NCI-H2227 (cell line): ENCODE data around the gene PLCG2.

Experiments used
- DNase-seq: peaks from one replicate; lab custom pipeline; 2025; ENCODE audit not compliant: unreplicated experiment; lab: John Stamatoyannopoulos, UW

The PLCG2 gene

GRCh38 chr16:81814751-81815428 is 35.8 kb downstream of the PLCG2 start:
- DNase-seq, result no peak

DNA sequence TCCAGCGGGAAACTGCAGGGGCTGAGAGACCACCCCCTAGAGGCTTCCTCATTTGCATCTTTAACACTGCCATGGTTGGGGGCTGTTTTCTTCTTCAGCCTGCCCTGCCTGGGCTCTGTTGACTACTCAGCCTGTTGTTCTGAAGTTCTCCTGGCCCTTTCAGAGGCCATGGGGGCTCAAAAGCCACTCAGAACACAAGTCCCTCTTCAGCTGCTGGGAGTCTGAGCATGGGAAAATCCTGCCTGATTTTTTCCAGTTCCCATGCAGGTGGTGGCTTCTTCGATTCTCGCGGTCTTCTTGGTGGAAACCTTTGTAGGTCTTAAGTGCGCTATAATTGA is 36.3 kb downstream of the PLCG2 start:
- DNase-seq, result no peak

GRCh38 chr16:81816351-81816750 is 37.3 kb downstream of the PLCG2 start:
- DNase-seq, result no peak

DNA sequence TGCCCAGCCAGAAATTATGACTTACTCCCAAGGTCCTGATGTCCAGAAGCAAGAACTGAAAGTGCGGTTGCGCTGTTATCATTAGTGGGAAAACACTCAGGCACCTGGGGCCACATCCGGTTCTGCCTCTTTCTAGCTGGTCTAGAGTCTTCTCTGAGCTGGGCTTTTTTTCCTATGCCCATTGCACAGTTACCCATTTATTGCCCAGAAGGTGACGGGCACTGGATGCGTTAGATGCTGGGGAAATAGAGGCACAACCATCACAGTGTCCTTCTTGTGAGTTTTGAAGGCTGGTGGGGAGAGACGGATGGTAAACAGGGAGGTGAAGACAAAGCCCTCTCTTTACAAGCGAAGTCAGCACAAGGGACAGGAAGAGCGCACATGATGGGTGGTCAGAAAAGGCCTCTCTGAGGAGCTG is 37.7 kb downstream of the PLCG2 start:
- DNase-seq, result no peak

DNA sequence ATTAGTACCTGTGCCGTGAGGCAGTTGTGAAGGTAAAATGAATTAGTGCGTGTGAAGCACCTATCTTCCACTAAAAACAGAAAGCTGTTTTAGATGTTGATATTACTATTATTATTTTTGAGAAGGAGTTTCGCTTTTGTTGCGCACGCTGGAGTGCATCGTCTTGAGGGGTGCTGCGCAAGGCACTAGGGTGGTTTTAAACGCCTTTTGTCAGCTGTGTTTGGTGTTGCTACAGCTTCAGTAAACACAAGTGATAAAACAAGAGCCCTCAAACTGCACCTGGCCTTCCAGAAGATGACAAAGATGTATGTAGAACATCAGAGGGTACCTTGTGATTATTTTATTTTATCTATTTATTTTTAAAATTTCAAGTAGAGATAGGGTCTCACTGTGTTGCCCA is 38.2 kb downstream of the PLCG2 start:
- DNase-seq, result no peak

DNA sequence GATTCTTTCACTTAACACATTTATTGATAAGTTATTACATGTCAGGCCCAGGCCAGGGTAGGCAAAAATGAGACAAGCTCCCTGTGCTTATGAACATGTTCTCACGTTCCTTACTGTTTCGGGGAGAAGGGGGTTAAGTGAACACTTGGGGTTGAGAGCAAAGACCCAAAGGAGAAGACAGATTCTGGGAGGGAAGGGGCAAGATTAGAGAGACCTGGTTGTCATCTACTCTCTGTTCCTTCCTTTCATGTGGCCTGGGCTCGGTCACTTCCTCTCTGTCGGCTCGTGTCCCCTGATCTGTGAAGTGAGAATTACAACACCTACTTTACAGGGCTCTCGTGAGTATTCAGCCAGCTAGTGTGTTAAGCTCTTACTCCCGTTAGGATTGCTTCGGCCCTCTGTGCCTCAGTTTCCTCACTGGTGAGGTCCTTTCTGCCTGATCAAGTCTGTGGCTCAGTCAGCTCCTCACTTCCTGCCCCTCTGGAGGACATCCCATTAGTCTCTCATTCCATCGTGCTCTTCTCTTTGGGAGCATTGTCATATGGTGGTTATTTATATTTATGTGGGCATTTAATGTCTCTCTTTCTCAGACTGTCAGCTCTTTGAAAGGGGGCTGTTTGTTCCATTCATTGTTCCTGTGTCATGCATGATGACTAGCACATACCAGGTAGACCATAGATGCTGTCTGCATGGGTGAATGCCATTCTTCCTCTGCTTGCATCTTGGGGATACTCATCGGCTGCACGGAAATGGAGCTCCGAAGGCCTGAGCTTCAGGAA is 38.9 kb downstream of the PLCG2 start:
- DNase-seq, result no peak

DNA sequence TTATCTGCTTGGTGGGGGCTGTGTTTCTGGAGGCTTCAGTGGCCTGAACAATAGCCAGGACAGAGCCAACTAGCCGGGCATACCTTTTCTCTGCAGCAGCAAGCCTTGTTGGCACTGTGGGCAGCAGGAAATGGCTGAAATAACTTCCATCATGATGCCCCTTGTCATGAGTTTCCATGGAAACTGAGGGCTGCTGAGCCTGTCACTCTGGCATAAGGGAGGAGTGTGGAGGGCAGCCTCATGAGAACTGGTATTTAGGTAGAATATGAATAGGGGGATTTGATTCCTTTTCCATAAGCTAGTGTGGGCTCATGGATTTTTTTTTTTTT is 39.4 kb downstream of the PLCG2 start:
- DNase-seq, result no peak

- no peak for DNase-seq
Measured at GRCh38 chr16:81818905-81819304, 39.8 kb downstream of the PLCG2 start.

DNA sequence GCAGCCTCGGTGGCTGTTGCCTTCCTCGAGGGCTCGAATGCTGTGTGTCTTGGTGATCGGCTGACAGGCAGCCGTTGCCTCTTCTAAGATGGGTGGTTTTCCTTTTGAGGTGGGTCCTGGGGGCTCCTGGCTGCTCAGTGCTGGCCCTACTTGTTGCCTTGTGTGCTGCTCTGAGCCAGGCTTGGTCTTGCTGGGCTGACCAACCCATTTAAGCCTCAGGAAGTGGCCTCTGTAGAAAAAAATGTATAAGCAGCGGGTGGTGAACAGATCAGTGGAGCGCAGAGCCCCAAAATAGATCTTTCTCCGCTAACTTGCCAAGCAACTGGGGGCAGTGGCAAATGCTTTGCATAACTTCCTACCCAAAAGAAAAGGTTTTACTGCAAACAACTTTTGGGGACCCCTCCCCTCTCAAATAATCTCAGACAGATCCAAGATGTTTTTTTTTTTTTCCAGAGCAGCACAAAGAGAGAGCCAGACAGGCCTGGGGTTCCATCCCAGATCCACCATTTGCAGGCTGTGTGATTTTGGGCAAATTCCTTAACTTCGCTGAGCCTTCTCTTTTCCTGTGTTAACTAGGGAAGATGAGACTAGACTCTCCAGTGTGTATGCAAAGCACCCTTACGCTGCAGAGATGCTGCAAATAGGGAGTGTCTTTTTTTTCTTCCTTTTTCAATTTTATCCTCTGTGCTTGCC is 42.5 kb downstream of the PLCG2 start:
- no peak for DNase-seq

GRCh38 chr16:81823111-81823510 is 44.0 kb downstream of the PLCG2 start:
- DNase-seq, result no peak

GRCh38 chr16:81823734-81824133 is 44.6 kb downstream of the PLCG2 start:
- DNase-seq, result no peak

DNA sequence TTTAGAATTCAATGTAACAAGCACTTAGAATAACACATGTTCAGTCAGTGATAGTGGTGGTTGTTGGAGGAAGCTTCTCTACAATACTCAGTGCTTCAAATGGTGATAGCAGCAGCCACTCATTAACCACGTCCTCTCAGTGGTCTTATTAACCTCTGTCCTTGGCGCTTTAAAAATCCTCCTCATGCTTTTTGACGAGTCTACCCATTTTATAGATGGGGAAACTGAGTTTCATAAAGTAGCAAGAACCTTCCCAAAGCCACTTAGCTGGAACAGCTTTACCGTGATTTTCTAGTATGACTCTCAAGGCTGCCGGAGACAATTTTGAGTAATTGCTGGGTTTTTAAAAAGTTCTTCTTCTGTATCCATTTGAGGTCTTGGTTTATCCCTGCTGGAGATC is 47.4 kb downstream of the PLCG2 start:
- no peak for DNase-seq

DNA sequence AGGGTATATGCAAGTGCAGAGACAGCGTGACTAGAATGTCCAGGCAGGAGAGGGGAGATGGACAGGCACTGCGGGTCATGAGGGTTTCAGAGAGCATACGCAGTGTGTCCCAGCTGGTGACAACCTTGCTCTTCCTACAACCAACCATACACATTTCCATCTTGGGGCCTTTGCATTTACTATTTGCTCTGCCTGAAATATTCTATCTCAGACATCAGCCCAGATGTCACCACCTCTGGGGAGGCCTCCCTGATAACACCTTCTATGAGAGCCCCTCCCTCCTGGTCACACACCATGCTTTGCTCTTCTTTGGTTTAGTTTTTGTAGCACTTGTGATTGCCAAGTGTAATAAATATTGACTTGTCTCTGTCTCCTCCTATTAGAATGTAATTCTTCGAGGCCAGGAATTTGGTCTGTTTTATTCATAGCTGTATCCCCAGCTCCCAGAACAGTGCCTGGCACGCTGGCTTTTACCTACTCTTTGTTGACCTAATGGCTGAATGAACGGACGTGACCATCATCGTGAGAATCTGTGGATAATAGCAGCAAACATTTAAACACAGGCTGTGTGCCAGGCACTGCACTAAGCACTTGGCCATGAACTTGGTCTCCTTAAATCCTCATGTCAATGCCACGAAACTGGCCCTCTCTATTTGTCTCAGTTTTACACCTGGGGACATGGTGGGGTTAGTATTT is 51.9 kb downstream of the PLCG2 start:
- DNase-seq, result no peak

GRCh38 chr16:81831722-81832126 is 52.6 kb downstream of the PLCG2 start:
- DNase-seq, result no peak

- no peak for DNase-seq
Measured at GRCh38 chr16:81832801-81833547, 53.9 kb downstream of the PLCG2 start.

DNA sequence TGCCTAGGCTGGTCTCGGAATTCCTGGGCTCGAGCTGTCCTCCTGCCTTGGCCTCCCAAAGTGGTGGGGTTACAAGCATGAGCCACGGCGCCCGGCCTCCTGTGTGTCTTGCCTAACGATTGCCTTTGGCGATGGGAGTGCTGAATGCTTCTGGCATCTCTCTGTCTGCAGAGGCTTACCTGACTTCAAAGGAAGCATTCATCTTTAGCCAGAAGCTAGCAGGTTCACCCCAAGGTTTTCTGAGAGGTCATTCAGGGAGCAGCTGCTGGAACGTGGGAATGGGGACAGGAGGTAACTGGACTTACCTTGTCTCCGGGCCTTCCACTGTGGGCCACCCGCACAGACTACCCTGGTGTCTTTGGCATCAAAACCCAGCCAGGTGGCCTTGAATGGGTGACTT is 54.7 kb downstream of the PLCG2 start:
- DNase-seq, result no peak

GRCh38 chr16:81834868-81835267 is 55.8 kb downstream of the PLCG2 start:
- DNase-seq, result no peak

DNA sequence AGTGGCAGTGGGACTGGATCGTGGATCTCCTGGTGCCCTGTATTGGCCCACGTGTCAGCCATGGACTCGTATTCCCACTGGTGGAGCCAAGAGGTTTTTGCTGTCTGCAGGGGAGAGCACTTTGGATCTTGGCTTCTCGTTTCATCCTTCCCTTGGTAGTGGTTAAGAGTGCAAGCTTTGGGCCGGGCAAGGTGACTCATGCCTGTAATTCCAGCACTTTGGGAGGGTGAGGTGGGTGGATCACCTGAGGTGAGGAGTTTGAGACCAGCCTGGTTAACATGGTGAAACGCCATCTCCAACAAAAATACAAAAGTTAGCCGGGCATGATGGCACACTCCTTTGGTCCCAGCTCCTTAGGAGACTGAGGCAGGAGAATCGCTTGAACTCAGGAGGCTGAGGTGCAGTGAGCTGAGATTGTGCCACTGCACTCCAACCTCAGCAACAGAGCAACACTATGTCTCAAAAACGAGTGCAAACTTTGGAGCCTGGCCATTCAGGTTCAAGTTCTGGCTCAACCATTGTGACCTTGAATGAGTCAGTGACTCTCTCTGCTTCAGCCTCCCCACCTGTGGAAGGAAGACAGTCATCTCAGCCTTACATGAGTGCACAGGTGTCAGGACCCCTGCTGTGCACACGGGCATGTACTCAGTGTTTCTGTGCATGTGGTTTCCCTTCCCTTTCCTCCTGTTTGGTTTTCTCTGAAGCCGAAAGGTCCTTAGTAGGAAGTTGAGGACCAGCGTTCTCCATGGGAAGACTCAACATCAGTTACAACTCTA is 57.4 kb downstream of the PLCG2 start:
- DNase-seq, result no peak

GRCh38 chr16:81837312-81837751 is 58.2 kb downstream of the PLCG2 start:
- no peak for DNase-seq

DNA sequence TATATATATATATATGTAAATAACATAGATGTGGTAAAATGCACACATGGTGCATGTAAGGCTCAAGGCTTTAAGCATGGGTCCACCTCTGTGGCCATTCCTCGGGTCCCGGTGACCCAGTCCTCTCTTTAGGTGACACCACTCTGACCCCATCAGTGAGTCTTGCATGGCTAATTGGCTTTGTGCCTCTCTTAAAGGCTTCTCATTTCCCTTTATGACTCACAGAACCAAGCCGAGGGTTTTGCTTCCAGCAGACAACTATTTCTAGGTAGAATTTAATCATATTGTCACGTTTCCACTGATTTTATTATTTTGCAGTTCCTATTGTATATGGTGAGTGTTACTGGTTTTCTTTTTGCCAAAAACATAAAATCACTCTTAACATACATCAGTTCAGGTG is 59.7 kb downstream of the PLCG2 start:
- no peak for DNase-seq
